Mesendoderm (in vitro differentiated cells): ENCODE results near the gene CEP85.

ENCODE experiments used
- DNase-seq: peaks from one replicate; pipeline ENCODE4 v3.0.0; 2013
- H2AK5ac ChIP-seq: 2 replicates; pipeline ENCODE4 v1.6.1; 2013; ENCODE audit warnings: low read length, inconsistent platforms
- H2BK120ac ChIP-seq: 2 replicates; pipeline ENCODE4 v1.6.1; 2013; ENCODE audit warnings: low read depth, mild to moderate bottlenecking, low read length, moderate library complexity, mixed read lengths
- H2BK15ac ChIP-seq: replicated peaks from 2 replicates; pipeline ENCODE4 v1.6.1; 2013; ENCODE audit warnings: low read depth, mild to moderate bottlenecking, moderate library complexity
- H2BK5ac ChIP-seq: 2 replicates; pipeline ENCODE4 v1.6.1; 2013; ENCODE audit warnings: low read length, inconsistent platforms
- H3K18ac ChIP-seq: 2 replicates; pipeline ENCODE4 v1.6.1; 2013; ENCODE audit warnings: mild to moderate bottlenecking, low read length, mixed read lengths
- H3K23ac ChIP-seq: one replicate; pipeline ENCODE4 v1.6.1; 2013; ENCODE audit warnings: low read length
- H3K27ac ChIP-seq: 2 replicates; pipeline ENCODE4 v1.5.1; 2013; ENCODE audit warnings: low read depth, mild to moderate bottlenecking, inconsistent platforms, low read length, moderate library complexity
- H3K27me3 ChIP-seq: 2 replicates; pipeline ENCODE4 v1.6.1; 2013; ENCODE audit warnings: low read length, control low read depth, mild to moderate bottlenecking, inconsistent platforms; ENCODE audit not compliant: insufficient read depth, poor library complexity
- H3K36me3 ChIP-seq: 2 replicates; pipeline ENCODE4 v1.6.1; 2013; ENCODE audit warnings: low read length, inconsistent platforms; ENCODE audit not compliant: control insufficient read depth, insufficient read depth
- H3K4ac ChIP-seq: one replicate; pipeline ENCODE4 v1.6.1; 2013; ENCODE audit warnings: low read depth, mild to moderate bottlenecking, low read length, moderate library complexity
- H3K4me1 ChIP-seq: 2 replicates; pipeline ENCODE4 v1.6.1; 2013; ENCODE audit warnings: low read depth, low read length, inconsistent platforms; ENCODE audit not compliant: control insufficient read depth
- H3K4me2 ChIP-seq: 2 replicates; pipeline ENCODE4 v1.6.1; 2013; ENCODE audit warnings: low read length
- H3K4me3 ChIP-seq: 2 replicates; pipeline ENCODE4 v1.5.1; 2013; ENCODE audit warnings: mild to moderate bottlenecking, low read length
- H3K56ac ChIP-seq: one replicate; pipeline ENCODE4 v1.6.1; 2013; ENCODE audit warnings: low read length
- H3K79me1 ChIP-seq: 2 replicates; pipeline ENCODE4 v1.6.1; 2013; ENCODE audit warnings: low read length, inconsistent platforms
- H3K79me2 ChIP-seq: 2 replicates; pipeline ENCODE4 v1.6.1; 2013; ENCODE audit warnings: mild to moderate bottlenecking, low read length; ENCODE audit not compliant: control insufficient read depth, insufficient read depth
- H3K9ac ChIP-seq: 2 replicates; pipeline ENCODE4 v1.6.1; 2013; ENCODE audit warnings: low read length, inconsistent platforms
- H4K5ac ChIP-seq: one replicate; pipeline ENCODE4 v1.6.1; 2013; ENCODE audit warnings: low read length
- H4K8ac ChIP-seq: one replicate; pipeline ENCODE4 v1.6.1; 2013; ENCODE audit warnings: low read depth, mild to moderate bottlenecking, control low read depth, low read length, moderate library complexity
- WGBS: extraction: QIAGEN DNeasy Blood & Tissue Kit; methylation state at CpG from one replicate; pipeline ENCODE4 v1.1.7; 2013; ENCODE audit warnings: low lambda C conversion rate, missing lambda C conversion rate; ENCODE audit not compliant: insufficient coverage; ENCODE audit errors: extremely low coverage; 5-methylcytosine and 5-hydroxymethylcytosine counted together

Gene CEP85

GRCh38 chr1:26265405-26265804 is 31.4 kb downstream of the CEP85 start:
- Histone ChIP-seq H3K4me3 (no peak overlapping the region), H3K36me3 (peaks cover 6% of the 10 kb centered on the region), H3K56ac (no peak overlapping the region), H3K9ac (no peak overlapping the region), H3K4me1 (no peaks in the 10 kb centered on the region), H3K79me1 (no peaks in the 10 kb centered on the region), H3K79me2 (no peaks in the 10 kb centered on the region), H3K27ac (no peak overlapping the region), H3K4me2 (no peak overlapping the region), H3K18ac (no peak overlapping the region), H2BK5ac (no peak overlapping the region), H3K27me3 (no peaks in the 10 kb centered on the region), H4K5ac (no peak overlapping the region), H4K8ac (no peak overlapping the region), H2BK15ac (no peak overlapping the region), H2BK120ac (no peak overlapping the region), H3K4ac (no peak overlapping the region), H3K23ac (no peak overlapping the region), H2AK5ac (no peak overlapping the region)
- no peak for DNase-seq
- no CpG with 5 or more reads among the region's 1 CpG for WGBS

GRCh38 chr1:26268290-26269197 is 34.5 kb downstream of the CEP85 start:
- Histone ChIP-seq H3K79me2 (no peaks in the 10 kb centered on the region), H3K36me3 (peaks cover 10% of the 10 kb centered on the region), H2BK15ac (no peak overlapping the region), H3K4me3 (no peak overlapping the region), H3K79me1 (no peaks in the 10 kb centered on the region), H2BK120ac (no peak overlapping the region), H2BK5ac (no peak overlapping the region), H3K4me2 (no peak overlapping the region), H3K4ac (no peak overlapping the region), H3K27me3 (no peaks in the 10 kb centered on the region), H3K4me1 (no peaks in the 10 kb centered on the region), H3K27ac (no peak overlapping the region), H3K56ac (no peak overlapping the region), H2AK5ac (no peak overlapping the region), H4K8ac (no peak overlapping the region), H3K18ac (no peak overlapping the region), H3K9ac (no peak overlapping the region), H3K23ac (no peak overlapping the region), H4K5ac (no peak overlapping the region)
- WGBS: no CpG with 5 or more reads among the region's 9 CpGs
- DNase-seq: no peak

- Histone ChIP-seq H3K27ac (no peak overlapping the region), H3K36me3 (peaks cover 10% of the 10 kb centered on the region), H2BK120ac (no peak overlapping the region), H2BK5ac (no peak overlapping the region), H3K4me1 (no peaks in the 10 kb centered on the region), H3K18ac (no peak overlapping the region), H3K27me3 (no peaks in the 10 kb centered on the region), H3K79me2 (no peaks in the 10 kb centered on the region), H2AK5ac (no peak overlapping the region), H4K5ac (no peak overlapping the region), H3K79me1 (no peaks in the 10 kb centered on the region), H3K4me3 (no peak overlapping the region), H2BK15ac (no peak overlapping the region), H3K56ac (no peak overlapping the region), H3K4me2 (no peak overlapping the region), H3K23ac (no peak overlapping the region), H3K4ac (no peak overlapping the region), H3K9ac (no peak overlapping the region), H4K8ac (no peak overlapping the region)
- WGBS: no CpG with 5 or more reads among the region's 4 CpGs
- DNase-seq: no peak
These were observed 35.2 kb downstream of the CEP85 start for GRCh38 chr1:26269198-26269550.

- H3K27me3 ChIP-seq: no peaks in the 10 kb centered on the region
- H3K9ac ChIP-seq: no peak overlapping the region
- H3K4me1 ChIP-seq: peaks cover 4% of the 10 kb centered on the region
- H3K23ac ChIP-seq: no peak overlapping the region
- no peak for DNase-seq
- H3K4me2 ChIP-seq: no peak overlapping the region
- no peak overlapping the region for H3K4ac ChIP-seq
- H2BK120ac ChIP-seq: no peak overlapping the region
- no peak overlapping the region for H2BK15ac ChIP-seq
- no peak overlapping the region for H3K18ac ChIP-seq
- no peak overlapping the region for H3K56ac ChIP-seq
- no peak overlapping the region for H2AK5ac ChIP-seq
- no peak overlapping the region for H2BK5ac ChIP-seq
- H3K27ac ChIP-seq: no peak overlapping the region
- H3K79me1 ChIP-seq: no peaks in the 10 kb centered on the region
- H4K8ac ChIP-seq: no peak overlapping the region
- no peak overlapping the region for H3K4me3 ChIP-seq
- no peak overlapping the region for H4K5ac ChIP-seq
- H3K36me3 ChIP-seq: peaks cover 25% of the 10 kb centered on the region
- no CpG with 5 or more reads among the region's 11 CpGs for WGBS
- no peaks in the 10 kb centered on the region for H3K79me2 ChIP-seq
These were observed 40.9 kb downstream of the CEP85 start for GRCh38 chr1:26274801-26275425.

- peaks cover 23% of the 10 kb centered on the region for H3K36me3 ChIP-seq
These were observed 41.8 kb downstream of the CEP85 start for GRCh38 chr1:26275580-26276431.

More at GRCh38 chr1:26275580-26276431, 41.8 kb downstream of the CEP85 start:
- H3K23ac ChIP-seq: no peak overlapping the region
- no peaks in the 10 kb centered on the region for H3K79me2 ChIP-seq
- no peak overlapping the region for H4K8ac ChIP-seq
- no peak overlapping the region for H2BK5ac ChIP-seq
- H2AK5ac ChIP-seq: no peak overlapping the region
- no peak overlapping the region for H2BK15ac ChIP-seq
- H3K4ac ChIP-seq: no peak overlapping the region
- no peak overlapping the region for H3K18ac ChIP-seq
- H3K4me1 ChIP-seq: peaks cover 4% of the 10 kb centered on the region
- H2BK120ac ChIP-seq: no peak overlapping the region
- no peak overlapping the region for H3K4me2 ChIP-seq
- no CpG with 5 or more reads among the region's 3 CpGs for WGBS
- H3K9ac ChIP-seq: no peak overlapping the region
- peak; percentile 97 for DNase-seq
- no peak overlapping the region for H3K27ac ChIP-seq
- no peak overlapping the region for H3K4me3 ChIP-seq
- H4K5ac ChIP-seq: no peak overlapping the region
- no peaks in the 10 kb centered on the region for H3K27me3 ChIP-seq
- H3K79me1 ChIP-seq: peaks cover 1% of the 10 kb centered on the region
- peak overlapping the region; percentile 17 for H3K56ac ChIP-seq
